Karpas-422 (cell line): ENCODE data around the gene BPIFB2. TPM values are rescaled to one million over a fixed set of nuclear protein-coding genes. Genes with fewer than 3 reads are reported as not detected.

Experiments used
- DNase-seq: peaks from one replicate; pipeline ENCODE4 v3.0.0-alpha.2; 2015
- H2AFZ ChIP-seq: fragments of 200-600 bp; sonication (generic); 2 replicates; pipeline ENCODE4 v1.6.1; 2014; ENCODE audit warnings: antibody characterized with exemption, low read length, mixed read lengths
- H3K27ac ChIP-seq: fragments of 200-600 bp; sonication (generic); 2 replicates; pipeline ENCODE4 v1.5.1; 2014; ENCODE audit warnings: mild to moderate bottlenecking, low read length, moderate library complexity
- H3K27me3 ChIP-seq: fragments of 200-600 bp; sonication (generic); 2 replicates; pipeline ENCODE4 v1.6.1; 2014; ENCODE audit warnings: low read length, mixed read lengths
- H3K36me3 ChIP-seq: fragments of 200-600 bp; sonication (generic); 2 replicates; pipeline ENCODE4 v1.6.1; 2014; ENCODE audit warnings: low read length, mixed read lengths; ENCODE audit not compliant: insufficient read depth
- H3K4me1 ChIP-seq: fragments of 200-600 bp; sonication (generic); 2 replicates; pipeline ENCODE4 v1.6.1; 2014; ENCODE audit warnings: mild to moderate bottlenecking, low read length, mixed read lengths
- H3K4me2 ChIP-seq: fragments of 200-600 bp; sonication (generic); 2 replicates; pipeline ENCODE4 v1.6.1; 2014; ENCODE audit warnings: low read length, low read depth, mild to moderate bottlenecking; ENCODE audit not compliant: poor library complexity, severe bottlenecking
- H3K4me3 ChIP-seq: fragments of 200-600 bp; sonication (generic); 2 replicates; pipeline ENCODE4 v1.5.1; 2014; ENCODE audit warnings: mild to moderate bottlenecking, antibody characterized with exemption, low read length, mixed read lengths
- H3K79me2 ChIP-seq: fragments of 200-600 bp; sonication (generic); 2 replicates; pipeline ENCODE4 v1.6.1; 2014; ENCODE audit warnings: mild to moderate bottlenecking, low read length, mixed read lengths
- H3K9ac ChIP-seq: fragments of 200-600 bp; sonication (generic); 2 replicates; pipeline ENCODE4 v1.6.0; 2014; ENCODE audit warnings: low read length
- H3K9me2 ChIP-seq: fragments of 200-600 bp; sonication (generic), shearing (Covaris generic); replicated peaks from 2 replicates; pipeline ENCODE4 v1.6.0; 2014; ENCODE audit warnings: mild to moderate bottlenecking, low read length, moderate library complexity; ENCODE audit not compliant: insufficient read depth
- H3K9me3 ChIP-seq: fragments of 300-700, 200-600 bp; sonication (generic); 2 replicates; pipeline ENCODE4 v1.6.1; 2014; ENCODE audit warnings: low read length, mixed read lengths
- H4K20me1 ChIP-seq: fragments of 200-600 bp; sonication (generic); 2 replicates; pipeline ENCODE4 v1.6.1; 2014; ENCODE audit warnings: mild to moderate bottlenecking, antibody characterized with exemption, low read length, low read depth; ENCODE audit not compliant: insufficient read depth
- total RNA-seq: library from RNA; depleted of rRNA; stranded (reverse); fragments of >200 nt; shearing (Covaris generic); gene quantifications from 2 replicates; pipeline ENCODE4 v1.2.3, GENCODE V29; 2014; ENCODE audit warnings: low replicate concordance

The BPIFB2 gene
- total RNA-seq, 1 experiment from 2014 or later: not detected

DNA sequence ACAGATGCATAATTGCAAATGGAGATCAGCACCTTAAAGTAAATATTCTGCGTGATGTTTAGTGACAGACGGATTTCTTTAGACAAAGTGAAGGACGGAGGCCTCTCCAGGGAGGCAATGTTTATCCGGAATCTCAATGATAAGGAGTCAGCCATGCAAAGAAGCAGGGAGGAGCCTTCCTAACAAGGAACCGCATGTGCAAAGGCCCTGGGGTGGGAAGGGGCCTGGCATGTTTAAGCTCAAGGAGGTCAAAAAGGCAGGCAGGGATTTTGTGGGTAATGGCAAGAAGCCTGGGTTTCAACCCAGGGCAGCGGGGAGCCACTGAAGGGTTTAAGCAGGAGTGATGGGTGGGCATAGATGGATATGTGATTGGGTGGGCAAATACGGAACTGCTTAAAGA is 46.9 kb downstream of the BPIFB2 start:
- Histone ChIP-seq H3K79me2 (no peaks in the 10 kb centered on the region), H3K9me3 (no peaks in the 10 kb centered on the region), H3K9ac (no peak overlapping the region), H3K27me3 (no peaks in the 10 kb centered on the region), H4K20me1 (no peaks in the 10 kb centered on the region), H3K4me1 (no peaks in the 10 kb centered on the region), H3K4me2 (no peak overlapping the region), H3K27ac (no peak overlapping the region), H3K4me3 (no peak overlapping the region), H3K9me2 (no peaks in the 10 kb centered on the region), H2AFZ (no peak overlapping the region), H3K36me3 (no peaks in the 10 kb centered on the region)
- no peak for DNase-seq

DNA sequence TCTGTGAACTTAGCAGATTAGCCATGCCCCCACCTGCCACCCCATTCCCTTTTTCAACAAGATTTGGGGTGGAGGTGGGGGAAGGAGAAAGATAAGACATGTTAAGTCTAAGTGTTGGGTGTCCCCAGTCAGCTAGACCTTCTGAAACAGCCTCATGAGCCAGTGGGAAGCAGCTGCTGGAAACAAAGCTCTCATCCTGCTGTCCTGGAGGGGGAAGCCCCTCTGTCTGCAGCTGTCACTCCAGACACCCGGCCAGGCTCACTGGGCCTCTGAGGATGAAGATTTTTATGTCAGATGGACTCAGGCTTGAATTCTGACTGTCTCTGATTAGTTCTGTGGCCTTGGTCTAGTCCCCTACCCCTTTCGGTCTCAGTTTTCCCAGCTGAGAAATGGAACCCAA is 47.3 kb downstream of the BPIFB2 start:
- Histone ChIP-seq H3K27ac (no peak overlapping the region), H2AFZ (no peak overlapping the region), H3K9me2 (no peaks in the 10 kb centered on the region), H4K20me1 (no peaks in the 10 kb centered on the region), H3K9ac (no peak overlapping the region), H3K79me2 (no peaks in the 10 kb centered on the region), H3K4me1 (no peaks in the 10 kb centered on the region), H3K4me3 (no peak overlapping the region), H3K27me3 (no peaks in the 10 kb centered on the region), H3K4me2 (no peak overlapping the region), H3K36me3 (no peaks in the 10 kb centered on the region), H3K9me3 (no peaks in the 10 kb centered on the region)
- DNase-seq: no peak

DNA sequence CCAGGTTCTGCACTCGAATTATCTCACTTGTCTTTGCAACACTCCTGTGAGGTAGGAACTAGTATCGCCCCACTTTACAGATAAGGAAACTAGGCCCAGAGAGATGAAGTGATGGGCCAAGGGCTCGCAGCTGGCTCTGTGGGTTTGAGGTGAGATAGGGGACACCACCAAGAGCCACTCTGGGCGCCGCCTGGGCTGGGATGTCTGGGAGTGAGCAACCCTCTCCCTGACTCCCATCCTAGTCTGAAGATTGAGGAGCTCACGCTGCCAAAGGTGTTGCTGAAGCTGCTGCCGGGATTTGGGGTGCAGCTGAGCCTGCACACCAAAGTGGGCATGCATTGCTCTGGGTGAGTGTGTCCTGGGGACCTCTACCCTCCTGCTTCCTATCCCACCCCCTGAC is 51.6 kb downstream of the BPIFB2 start:
- no peaks in the 10 kb centered on the region for H3K4me1 ChIP-seq
- H4K20me1 ChIP-seq: no peaks in the 10 kb centered on the region
- H3K9me2 ChIP-seq: no peaks in the 10 kb centered on the region
- no peaks in the 10 kb centered on the region for H3K79me2 ChIP-seq
- H3K27ac ChIP-seq: no peak overlapping the region
- H3K36me3 ChIP-seq: no peaks in the 10 kb centered on the region
- H3K27me3 ChIP-seq: no peaks in the 10 kb centered on the region
- H3K4me3 ChIP-seq: no peak overlapping the region
- H3K9ac ChIP-seq: no peak overlapping the region
- no peak overlapping the region for H2AFZ ChIP-seq
- H3K4me2 ChIP-seq: no peak overlapping the region
- DNase-seq: no peak
- H3K9me3 ChIP-seq: no peaks in the 10 kb centered on the region

DNA sequence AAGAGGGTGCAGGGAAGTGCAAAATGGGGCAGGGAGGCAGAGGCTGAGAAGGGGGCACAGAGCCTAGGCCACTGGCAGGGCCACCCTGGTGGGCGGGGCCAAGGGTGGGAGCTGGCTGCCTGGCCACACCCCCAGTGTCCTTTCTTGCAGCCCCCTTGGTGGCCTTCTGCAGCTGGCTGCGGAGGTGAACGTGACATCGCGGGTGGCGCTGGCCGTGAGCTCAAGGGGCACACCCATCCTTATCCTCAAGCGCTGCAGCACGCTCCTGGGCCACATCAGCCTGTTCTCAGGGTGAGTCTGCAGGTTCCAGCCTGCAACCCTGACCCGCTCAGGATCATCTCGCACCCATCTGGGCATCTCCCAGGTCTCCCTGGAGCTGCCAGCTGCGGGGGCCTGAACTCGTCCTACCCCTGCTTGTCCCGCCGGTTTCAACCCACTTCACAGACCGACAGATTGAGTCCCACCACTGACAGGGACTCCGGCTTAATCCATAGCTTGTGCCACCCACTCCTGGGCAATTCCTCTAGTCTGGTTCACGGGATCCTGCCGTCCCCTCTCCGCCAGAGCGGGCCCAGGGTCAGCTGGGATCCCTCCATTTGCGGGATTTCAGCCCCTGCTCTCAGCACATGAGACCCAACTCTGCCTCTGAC is 52.4 kb downstream of the BPIFB2 start:
- H3K79me2 ChIP-seq: no peaks in the 10 kb centered on the region
- H3K9me3 ChIP-seq: no peaks in the 10 kb centered on the region
- no peaks in the 10 kb centered on the region for H3K9me2 ChIP-seq
- H3K4me1 ChIP-seq: no peaks in the 10 kb centered on the region
- H3K4me3 ChIP-seq: no peak overlapping the region
- no peaks in the 10 kb centered on the region for H4K20me1 ChIP-seq
- no peaks in the 10 kb centered on the region for H3K27me3 ChIP-seq
- H2AFZ ChIP-seq: no peak overlapping the region
- H3K9ac ChIP-seq: no peak overlapping the region
- DNase-seq: no peak
- H3K27ac ChIP-seq: no peak overlapping the region
- H3K4me2 ChIP-seq: no peak overlapping the region
- no peaks in the 10 kb centered on the region for H3K36me3 ChIP-seq

DNA sequence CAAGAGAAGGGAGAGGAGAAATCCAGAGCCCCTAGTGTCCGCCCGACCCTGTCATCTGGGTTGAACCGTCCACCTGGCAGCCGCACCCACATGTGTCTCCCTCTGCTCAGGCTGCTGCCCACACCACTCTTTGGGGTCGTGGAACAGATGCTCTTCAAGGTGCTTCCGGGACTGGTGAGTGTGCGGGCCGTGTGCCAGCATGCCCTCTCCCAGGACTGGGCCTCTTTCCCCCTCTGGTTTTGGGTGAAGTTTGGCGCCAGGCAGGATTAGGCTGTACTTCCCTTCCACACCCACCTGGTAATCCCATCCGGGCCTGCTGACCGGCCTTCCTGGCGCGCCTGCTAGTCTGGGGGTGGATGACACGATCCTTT is 54.1 kb downstream of the BPIFB2 start:
- H2AFZ ChIP-seq: no peak overlapping the region
- no peaks in the 10 kb centered on the region for H4K20me1 ChIP-seq
- no peaks in the 10 kb centered on the region for H3K36me3 ChIP-seq
- no peaks in the 10 kb centered on the region for H3K27me3 ChIP-seq
- no peaks in the 10 kb centered on the region for H3K9me2 ChIP-seq
- H3K79me2 ChIP-seq: no peaks in the 10 kb centered on the region
- no peaks in the 10 kb centered on the region for H3K9me3 ChIP-seq
- DNase-seq: no peak
- no peak overlapping the region for H3K4me2 ChIP-seq
- H3K4me3 ChIP-seq: no peak overlapping the region
- no peak overlapping the region for H3K27ac ChIP-seq
- H3K4me1 ChIP-seq: no peaks in the 10 kb centered on the region
- no peak overlapping the region for H3K9ac ChIP-seq

DNA sequence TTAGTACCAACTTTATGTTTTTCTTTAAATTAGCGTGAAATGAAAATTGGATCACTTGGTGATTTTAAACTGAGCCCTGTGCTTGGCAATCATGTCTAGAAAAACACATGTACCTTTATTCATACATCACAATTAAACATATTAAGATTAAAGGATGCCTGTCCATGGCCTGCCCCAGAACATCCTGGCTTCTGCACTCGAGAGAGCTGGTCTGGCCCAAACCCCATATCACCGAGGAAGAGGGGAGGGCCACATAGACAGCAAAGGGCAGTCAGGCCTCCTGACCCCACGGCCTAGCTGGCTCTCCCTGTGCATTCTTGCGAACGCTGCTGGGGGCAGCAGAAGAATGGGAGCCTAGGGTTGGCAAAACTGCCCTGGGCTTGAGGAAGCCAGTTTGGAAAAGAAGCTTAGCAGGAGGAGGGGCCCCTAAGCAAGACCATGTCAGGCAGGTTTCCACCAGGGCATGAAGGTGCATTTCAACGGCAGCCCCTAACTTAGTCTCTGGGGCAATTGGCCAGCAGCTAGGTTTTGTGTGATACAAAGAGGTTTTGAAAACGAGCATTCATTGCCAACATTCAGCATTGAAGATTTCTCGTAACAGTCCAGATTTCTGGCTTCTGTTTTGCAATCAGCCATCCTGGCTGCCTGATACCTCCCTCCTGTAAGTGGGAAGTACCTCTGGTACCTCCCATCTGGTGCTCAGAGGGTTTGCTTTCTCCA is 54.8 kb downstream of the BPIFB2 start:
- H3K4me3 ChIP-seq: no peak overlapping the region
- H3K4me1 ChIP-seq: no peaks in the 10 kb centered on the region
- no peaks in the 10 kb centered on the region for H3K79me2 ChIP-seq
- no peaks in the 10 kb centered on the region for H3K36me3 ChIP-seq
- no peaks in the 10 kb centered on the region for H3K9me2 ChIP-seq
- no peak for DNase-seq
- H2AFZ ChIP-seq: no peak overlapping the region
- H3K27ac ChIP-seq: no peak overlapping the region
- no peak overlapping the region for H3K9ac ChIP-seq
- H3K9me3 ChIP-seq: no peaks in the 10 kb centered on the region
- no peak overlapping the region for H3K4me2 ChIP-seq
- no peaks in the 10 kb centered on the region for H3K27me3 ChIP-seq
- no peaks in the 10 kb centered on the region for H4K20me1 ChIP-seq

DNA sequence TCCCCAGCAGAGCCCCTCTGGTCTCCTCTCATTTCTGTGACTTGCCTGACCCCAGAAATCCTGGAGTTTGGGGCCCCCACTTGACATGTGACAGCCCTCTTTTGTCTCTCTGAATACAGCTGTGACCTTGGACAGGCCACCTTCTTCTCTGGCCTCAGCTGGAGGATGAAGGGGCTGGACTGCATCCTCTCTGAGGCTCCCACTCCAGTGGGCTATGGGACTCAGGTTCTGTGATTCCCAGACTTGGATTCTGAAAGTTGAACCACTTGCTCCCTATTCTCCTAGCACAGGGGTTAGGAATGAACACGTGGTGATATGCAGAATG is 55.3 kb downstream of the BPIFB2 start:
- Histone ChIP-seq H2AFZ (no peak overlapping the region), H3K79me2 (no peaks in the 10 kb centered on the region), H3K4me1 (no peaks in the 10 kb centered on the region), H3K4me2 (no peak overlapping the region), H3K9me3 (no peaks in the 10 kb centered on the region), H3K27me3 (no peaks in the 10 kb centered on the region), H4K20me1 (no peaks in the 10 kb centered on the region), H3K9ac (no peak overlapping the region), H3K9me2 (no peaks in the 10 kb centered on the region), H3K27ac (no peak overlapping the region), H3K36me3 (no peaks in the 10 kb centered on the region), H3K4me3 (no peak overlapping the region)
- no peak for DNase-seq

DNA sequence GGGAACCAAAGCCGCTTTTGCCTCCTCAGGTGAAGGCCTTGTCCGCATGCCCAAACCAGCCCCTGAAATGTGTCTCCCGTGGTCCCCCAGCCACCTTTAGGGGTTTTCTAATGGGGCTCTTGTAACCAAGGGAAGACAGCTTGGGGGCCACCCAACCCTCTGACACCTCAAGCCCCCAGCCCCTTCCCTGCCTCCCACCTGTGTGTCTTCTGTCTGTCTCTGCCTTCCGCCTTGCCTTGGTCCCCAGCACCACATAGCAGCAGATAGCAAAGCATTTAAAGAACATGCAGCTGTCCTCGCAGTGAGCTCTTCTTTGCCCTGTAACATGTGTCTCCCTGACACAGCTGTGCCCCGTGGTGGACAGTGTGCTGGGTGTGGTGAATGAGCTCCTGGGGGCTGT is 55.8 kb downstream of the BPIFB2 start:
- Histone ChIP-seq H3K9me2 (no peaks in the 10 kb centered on the region), H4K20me1 (no peaks in the 10 kb centered on the region), H3K9me3 (no peaks in the 10 kb centered on the region), H3K4me2 (no peak overlapping the region), H3K36me3 (no peaks in the 10 kb centered on the region), H3K27ac (no peak overlapping the region), H2AFZ (no peak overlapping the region), H3K4me3 (no peak overlapping the region), H3K27me3 (no peaks in the 10 kb centered on the region), H3K79me2 (no peaks in the 10 kb centered on the region), H3K4me1 (no peaks in the 10 kb centered on the region), H3K9ac (no peak overlapping the region)
- no peak for DNase-seq
